NCI-H1694 treated with DMSO at 0.1 percent for 48 hours (cell line): ENCODE data around the gene OR52M1.
"Not testable (repeated sequence)": the region's sequence is repeated elsewhere in the genome, so short reads cannot be mapped to it uniquely, and the experiment has no call there.

Experiments used
- DNase-seq: peaks from one replicate; lab custom pipeline; 2025; lab: John Stamatoyannopoulos, UW

Gene OR52M1

DNA sequence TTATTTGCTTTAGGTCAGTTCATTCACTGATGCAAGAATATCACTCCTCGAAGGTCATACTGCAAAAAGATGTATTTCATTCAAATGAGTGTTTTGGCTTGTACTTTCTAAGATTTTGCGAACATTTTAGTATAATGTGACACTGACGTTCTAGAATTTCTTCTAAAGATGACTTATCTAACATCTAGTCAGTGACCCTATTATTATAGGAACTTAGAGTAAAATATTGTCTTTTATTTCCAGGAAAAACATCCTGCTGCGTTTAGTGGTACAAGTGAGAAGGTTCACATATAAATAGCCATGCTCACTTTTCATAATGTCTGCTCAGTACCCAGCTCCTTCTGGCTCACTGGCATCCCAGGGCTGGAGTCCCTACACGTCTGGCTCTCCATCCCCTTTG, at the start of gene OR52M1:
TSS of gene OR52M1 (plus strand) at position 301 of the 400 bp plus-strand sequence. CDS start at position 301, 0 bp downstream.
- no peak for DNase-seq

- DNase-seq, result no peak
Measured at GRCh38 chr11:4495487-4495886, 49.5 kb upstream of the OR52M1 start.

GRCh38 chr11:4495986-4496385, 49.0 kb upstream of the OR52M1 start:
- no peak for DNase-seq

DNA sequence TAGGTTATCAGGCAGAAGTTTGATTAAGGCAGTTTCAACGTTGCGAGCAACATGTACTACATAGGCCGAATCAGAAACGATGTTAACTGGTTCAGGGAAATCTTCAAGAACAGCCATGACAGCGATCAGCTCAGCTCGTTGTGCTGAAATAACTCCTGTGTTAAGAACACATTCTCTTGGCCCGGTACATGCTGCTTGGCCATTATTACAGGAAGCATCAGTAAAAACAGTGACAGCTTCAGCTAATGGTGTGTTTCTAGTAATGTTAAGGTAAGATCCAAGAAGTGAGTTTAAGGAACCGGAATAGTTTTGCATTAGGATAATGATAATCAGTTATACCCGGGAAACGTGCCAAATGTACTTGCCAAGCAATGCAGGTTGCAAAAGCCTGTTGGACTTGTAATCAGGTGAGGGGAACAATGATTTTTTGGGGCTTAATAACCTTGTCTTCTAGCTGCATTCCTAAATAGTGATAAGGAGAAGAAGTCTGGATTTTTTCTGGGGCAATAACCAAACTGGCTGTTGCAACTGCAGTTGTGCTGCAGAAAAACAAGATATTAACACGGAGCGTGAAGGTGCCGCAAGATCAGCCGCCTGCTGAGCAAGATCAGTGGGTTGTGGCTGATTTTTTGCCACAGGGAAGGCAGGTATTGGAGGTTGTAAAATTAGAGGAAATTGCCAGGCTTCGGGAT, 48.3 kb upstream of the OR52M1 start:
- no peak for DNase-seq

DNA sequence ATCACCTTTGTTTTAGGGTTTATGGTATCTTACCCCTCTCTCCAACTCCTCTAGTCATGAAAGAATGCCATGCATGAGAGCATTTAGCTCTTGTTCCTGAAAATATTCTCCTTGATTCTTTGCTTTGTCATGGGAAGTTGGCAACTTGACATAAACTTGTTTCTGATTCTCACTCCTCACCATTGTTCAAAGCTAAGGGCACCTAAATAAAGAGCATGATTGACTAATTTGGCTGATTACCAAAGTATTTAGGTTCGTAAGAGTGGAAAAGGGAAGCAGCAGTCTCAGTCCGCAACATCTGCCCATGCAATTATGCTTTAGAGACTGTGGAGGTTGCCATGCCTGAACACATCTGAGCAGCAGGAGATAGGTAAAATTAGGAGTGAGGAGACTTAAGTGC, 36.1 kb upstream of the OR52M1 start:
- DNase-seq, result no peak

- no peak for DNase-seq
Measured at GRCh38 chr11:4511282-4512245, 33.4 kb upstream of the OR52M1 start.

- no peak for DNase-seq
Measured at GRCh38 chr11:4514196-4514595, 30.8 kb upstream of the OR52M1 start.

DNA sequence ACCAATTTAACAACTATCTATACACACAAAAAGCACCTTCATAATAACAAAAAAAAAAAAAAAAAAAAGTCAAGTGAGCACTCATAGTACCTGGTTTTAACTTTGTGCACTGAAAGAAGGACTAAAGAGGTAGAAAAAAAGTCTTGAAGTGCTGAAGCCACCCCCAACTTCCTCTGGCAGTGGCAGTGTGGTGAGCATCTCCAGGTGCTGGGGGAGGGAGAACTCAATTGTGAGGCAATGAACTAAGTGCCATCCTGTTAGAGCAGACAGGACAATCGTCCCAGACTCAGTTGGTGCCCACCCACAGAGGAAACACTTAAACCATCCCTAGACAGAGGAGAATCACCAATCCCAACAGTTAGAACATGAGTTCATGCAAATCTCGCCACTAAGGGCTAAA, 22.7 kb upstream of the OR52M1 start:
- DNase-seq, result no peak

DNA sequence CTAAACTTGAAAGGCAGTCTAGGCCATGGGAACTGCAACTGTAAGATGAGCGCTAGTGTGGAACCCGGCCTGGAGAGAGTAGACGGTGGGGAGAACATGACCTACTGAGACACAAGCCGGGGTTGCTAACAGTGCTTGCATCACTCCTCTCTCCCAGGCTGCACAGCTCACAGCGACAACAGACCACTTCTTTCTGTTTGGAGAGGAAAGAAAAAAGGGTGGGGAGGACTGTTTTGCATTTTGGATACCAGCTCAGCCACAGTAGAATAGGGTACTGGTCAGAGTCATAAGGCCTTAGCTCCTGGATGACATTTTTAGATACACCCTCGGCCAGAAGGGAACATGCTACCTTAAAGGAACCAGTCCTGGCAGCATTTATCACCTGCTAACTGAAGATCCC, 22.2 kb upstream of the OR52M1 start:
- DNase-seq, result no peak

- no peak for DNase-seq
Measured at GRCh38 chr11:4523666-4524065, 21.3 kb upstream of the OR52M1 start.

GRCh38 chr11:4527926-4528325, 17.1 kb upstream of the OR52M1 start:
- DNase-seq, result no peak

GRCh38 chr11:4531686-4532085, 13.3 kb upstream of the OR52M1 start:
- not testable (repeated sequence) for DNase-seq

GRCh38 chr11:4539603-4540219, 5.3 kb upstream of the OR52M1 start:
- peak; percentile 14 for DNase-seq

DNA sequence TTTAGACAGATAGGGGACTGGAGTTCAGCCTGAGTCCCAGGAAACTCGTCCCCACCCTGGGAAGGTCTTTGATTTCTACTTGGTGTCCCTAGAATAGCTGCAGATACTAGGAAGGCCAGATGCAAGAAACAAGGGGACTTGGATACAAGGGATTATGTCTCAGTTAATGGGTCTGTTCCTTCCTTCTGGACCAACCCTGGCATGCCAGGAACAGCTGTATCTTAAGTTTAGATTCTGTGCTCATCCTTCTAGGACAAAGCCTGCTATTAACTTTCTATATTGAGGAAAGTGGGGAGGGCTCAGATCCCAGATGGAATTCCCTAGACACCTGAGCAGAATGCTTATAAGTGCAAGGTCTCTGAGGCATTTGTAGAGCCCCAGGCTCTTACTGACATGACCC, 3.9 kb upstream of the OR52M1 start:
- no peak for DNase-seq

DNA sequence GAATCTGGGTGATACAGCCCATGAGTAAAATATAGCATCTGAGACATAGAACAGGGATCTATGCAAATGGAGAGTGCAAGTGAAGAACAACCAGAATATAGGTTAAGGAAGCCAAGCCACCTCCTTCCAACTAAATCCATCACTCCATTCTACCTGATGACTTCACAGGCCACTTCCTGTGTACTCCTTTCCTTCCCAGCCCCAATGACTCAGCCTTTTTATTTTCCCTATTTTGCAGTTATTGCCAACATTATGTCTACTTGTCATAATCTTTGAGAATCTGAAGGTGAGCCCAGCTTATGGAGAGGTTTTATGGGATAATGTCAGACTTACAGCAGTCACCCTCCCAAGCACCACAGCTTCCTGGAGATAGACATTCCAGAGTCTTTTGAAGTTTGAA, 1.4 kb upstream of the OR52M1 start:
- no peak for DNase-seq

DNA sequence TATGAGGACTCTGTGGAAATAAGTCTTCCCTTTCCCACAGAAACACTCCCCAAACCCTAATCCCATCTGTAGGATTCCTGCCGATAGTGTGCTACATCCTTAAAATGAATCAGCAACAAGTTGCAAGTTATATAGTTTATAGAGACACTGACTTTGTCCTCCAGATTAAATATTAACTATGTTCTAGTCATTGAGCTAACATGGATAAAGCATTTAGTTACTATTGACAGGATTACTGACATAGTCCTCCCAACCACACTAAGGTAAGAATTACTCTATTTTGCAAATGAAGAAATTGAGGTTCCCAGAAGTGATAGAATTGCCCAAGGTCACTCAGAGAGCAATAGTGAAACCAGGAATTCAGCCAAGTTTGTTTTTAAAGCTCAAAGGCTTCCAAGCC, 1.9 kb downstream of the OR52M1 start:
- DNase-seq, result no peak

DNA sequence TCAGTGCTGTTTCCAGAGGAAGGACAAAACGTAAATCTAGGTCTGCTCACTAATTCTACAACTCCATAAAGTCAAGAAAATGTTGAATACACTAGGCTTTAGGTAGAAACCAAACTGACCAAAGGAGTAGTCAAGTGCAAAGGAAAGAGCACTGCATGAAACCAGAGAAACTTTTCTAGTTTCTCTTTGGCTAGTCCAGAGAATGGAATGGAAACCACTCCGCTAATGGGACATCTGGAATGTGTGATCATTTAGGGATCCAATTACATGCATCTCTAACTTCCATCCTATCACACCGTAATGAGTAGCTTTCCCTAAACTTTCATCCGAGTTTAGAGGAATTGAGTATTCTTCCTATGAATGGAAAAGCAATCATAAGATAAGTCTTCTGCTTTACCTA, 2.4 kb downstream of the OR52M1 start:
- DNase-seq, result no peak

GRCh38 chr11:4551346-4551979, 6.5 kb downstream of the OR52M1 start:
- no peak for DNase-seq

DNA sequence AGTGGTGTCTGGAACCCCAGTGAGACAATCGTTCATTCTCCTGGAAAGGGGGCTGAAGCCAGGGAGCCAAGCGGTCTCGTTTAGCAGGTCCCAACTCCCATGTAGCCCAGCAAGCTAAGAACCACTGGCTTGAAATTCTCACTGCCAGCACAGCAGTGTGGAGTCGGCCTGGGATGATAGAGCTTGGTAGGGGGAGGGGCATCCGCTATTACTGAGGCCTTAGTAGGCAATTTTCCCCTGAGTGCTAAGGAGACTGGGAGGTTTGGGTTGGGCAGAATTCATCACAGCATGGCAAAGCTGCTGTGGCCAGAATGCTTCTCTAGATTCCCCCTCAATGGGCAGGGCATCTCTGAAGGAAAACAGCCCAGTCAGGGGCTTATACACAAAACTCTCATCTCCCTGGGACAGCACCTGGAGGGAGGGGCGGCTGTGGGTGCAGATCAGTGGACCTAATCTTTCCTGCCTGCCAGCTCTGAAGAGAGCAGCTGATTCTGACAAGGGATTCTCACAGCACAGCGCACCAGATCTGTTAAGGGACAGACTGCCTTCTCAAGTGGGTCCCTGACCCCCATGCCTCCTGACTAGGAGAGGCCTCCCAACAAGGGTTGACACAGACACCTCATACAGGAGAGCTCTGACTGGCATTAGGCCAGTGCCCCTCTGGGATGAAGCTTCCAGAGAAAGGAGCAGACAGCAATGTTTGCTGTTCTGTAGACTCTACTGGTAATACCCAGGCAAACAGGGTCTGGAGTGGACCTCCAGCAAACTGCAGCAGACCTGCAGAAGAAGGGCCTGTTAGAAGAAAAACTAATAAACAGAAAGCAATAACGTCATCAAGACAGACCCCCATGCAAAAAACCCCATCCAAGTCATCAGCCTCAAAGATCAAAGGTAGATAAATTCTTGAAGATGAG, 14.8 kb downstream of the OR52M1 start:
- no peak for DNase-seq

GRCh38 chr11:4560467-4560866, 15.5 kb downstream of the OR52M1 start:
- DNase-seq, result no peak

GRCh38 chr11:4565371-4565770, 20.4 kb downstream of the OR52M1 start:
- DNase-seq, result no peak
